Measurements from ENCODE around the gene ARHGAP1.
"Not testable (repeated sequence)": the region's sequence is repeated elsewhere in the genome, so short reads cannot be mapped to it uniquely, and the experiment has no call there.

Gene ARHGAP1

GRCh38 chr11:46675288-46675851, 25.0 kb downstream of the ARHGAP1 start:
- DNase-seq (ENCODE audit: insufficient read length, low spot score), result no peak
- no peak for FAIRE-seq

- FAIRE-seq (no peak), DNase-seq (ENCODE audit: insufficient read length, low spot score) (no peak)
Measured at GRCh38 chr11:46674463-46675287, 25.7 kb downstream of the ARHGAP1 start.

DNA sequence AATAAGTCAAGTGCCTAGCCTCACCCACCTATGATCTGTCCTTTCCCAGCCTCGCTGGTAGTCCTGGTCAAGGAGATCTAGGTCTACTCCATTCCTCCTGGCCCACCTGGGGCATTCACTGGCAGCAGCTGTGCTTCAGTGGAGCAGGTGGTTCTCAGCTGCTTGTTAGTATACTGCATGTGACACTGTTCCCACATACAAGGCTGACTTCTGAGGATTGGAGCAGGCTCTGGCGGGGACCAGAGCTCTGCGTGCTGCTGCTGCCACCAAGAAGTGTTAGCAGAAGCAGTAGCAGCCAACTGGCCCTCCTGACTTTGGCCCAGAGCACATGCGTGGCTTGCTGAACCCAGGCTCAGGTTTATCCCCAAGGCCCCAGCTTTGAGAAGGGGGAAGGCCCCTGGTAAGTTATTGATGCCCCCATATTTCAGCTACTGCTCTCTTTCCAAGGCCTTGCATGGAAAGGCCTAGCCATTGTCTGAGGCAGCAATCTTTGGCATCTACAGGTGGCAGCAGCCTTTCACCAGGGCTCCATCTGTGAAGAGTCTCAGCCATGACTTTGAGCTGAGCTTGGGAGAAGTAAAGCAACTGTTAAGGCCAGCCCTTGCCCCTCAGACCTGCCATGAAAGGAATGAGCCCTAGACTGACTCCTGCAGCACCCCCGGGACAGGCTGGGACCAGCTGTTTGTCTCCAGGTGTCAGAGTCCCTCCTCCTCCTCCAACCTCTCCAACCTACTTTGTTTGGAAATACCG, 26.5 kb downstream of the ARHGAP1 start:
- FAIRE-seq (no peak), DNase-seq (ENCODE audit: insufficient read length, low spot score) (no peak)

- FAIRE-seq, result no peak
- DNase-seq (ENCODE audit: insufficient read length, low spot score), result no peak
Measured at GRCh38 chr11:46672381-46672839, 28.0 kb downstream of the ARHGAP1 start.

DNA sequence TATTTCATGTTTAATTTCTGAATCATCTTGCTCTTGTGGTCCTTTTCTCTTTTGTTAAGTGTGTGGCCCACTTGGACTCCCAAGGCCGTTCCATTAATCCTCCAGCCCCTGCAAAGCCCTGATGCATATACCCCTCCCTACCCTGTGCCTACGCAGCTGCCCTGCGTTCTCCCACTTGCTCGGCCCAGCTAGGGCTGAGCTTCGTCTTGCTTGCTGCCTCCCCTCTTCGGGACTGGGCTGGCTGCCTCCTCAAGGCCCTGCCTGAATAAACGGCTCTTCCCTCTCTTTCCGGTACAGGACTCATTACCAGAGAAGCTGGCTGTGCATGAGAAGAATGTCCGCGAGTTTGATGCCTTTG, 28.5 kb downstream of the ARHGAP1 start:
- DNase-seq (ENCODE audit: insufficient read length, low spot score) (no peak), FAIRE-seq (no peak)

DNA sequence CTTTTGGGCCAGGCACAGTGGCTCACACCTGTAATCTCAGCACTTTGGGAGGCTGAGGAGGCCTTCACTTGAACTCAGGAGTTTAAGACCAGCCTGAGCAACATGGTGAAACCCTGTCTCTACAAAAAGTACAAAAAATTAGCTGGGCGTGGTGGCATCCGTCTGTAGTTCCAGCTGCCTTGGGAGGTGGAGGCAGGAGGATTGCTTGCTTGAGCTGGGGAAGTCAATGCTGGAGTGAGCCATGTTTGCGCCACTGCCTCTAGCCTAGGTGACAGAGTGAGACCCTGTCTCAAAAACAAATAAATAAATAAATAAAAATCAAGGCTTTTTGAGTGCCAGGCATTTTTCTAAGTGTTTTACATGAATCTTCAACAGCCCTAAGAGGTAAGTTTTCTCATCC, 29.9 kb downstream of the ARHGAP1 start:
- not testable (repeated sequence) for FAIRE-seq

DNA sequence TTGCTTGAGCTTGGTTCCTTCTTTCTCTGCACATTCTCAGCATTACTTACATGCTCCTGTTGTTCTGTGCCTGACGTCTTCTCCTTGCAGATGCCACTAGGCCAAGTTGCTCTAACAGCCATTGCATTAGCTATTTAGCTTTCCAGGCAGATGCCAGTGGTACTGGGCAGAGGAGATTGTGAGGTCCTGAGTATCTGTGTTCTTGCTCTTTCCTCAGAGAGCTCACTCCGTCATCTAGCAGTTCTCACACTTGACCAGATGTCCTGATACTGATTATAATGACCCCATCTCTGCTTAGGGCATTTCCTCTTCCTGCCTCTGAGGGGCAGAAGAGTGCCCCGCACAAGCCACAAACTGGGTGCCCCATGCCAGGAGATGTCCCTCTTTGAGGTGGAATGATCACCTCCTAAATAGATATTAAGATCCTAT, 30.7 kb downstream of the ARHGAP1 start:
- no peak for FAIRE-seq
- DNase-seq (ENCODE audit: insufficient read length, low spot score), result no peak

More for the DNA sequence above, 29.9 kb downstream of the ARHGAP1 start:
- DNase-seq (ENCODE audit: insufficient read length, low spot score), result not testable (repeated sequence)

GRCh38 chr11:46668480-46669085, 31.8 kb downstream of the ARHGAP1 start:
- FAIRE-seq, result no peak
- DNase-seq (ENCODE audit: insufficient read length, low spot score), result no peak

DNA sequence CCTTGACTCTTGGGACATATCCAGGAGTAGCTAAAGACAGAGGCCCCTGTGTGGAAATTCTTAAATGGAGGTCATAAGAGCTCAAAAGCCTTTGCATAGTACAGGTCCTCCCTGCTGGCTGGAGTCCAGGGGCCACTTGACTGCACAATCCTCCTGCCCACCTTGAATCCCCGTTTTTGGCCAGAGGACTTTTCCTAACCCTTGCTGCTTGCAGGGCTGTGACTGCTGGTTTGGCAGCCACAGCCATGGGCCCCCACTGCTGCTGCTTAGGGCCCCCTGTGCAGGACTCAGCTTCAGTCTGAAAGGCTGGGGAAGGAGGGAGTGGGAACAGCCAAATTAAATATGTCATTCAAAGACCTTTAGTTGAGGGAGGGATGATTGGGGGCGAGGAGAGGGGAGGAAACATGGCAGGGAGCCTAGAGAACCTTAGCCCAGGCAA, 33.4 kb downstream of the ARHGAP1 start:
- FAIRE-seq (no peak), DNase-seq (ENCODE audit: insufficient read length, low spot score) (no peak)

DNA sequence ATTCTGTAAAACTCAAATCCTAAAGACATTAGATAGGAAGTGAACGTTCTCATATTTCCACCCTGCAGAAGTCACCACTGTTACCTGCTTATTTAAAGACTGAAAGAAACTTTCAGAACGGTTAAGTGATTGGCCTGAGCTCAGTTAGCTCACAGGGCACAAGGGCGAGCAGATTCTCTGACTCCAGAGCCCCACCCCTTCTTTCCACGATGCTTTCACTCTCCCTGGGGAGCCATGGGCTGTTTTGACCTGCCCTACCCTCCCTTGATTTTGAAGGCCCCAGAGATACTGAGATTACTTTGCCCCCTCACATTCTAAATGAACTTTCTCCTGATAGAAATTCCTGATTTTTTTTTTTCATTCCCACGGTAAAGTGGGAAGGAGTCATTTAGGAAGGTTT, 33.9 kb downstream of the ARHGAP1 start:
- DNase-seq (ENCODE audit: insufficient read length, low spot score), result no peak
- FAIRE-seq, result no peak

DNA sequence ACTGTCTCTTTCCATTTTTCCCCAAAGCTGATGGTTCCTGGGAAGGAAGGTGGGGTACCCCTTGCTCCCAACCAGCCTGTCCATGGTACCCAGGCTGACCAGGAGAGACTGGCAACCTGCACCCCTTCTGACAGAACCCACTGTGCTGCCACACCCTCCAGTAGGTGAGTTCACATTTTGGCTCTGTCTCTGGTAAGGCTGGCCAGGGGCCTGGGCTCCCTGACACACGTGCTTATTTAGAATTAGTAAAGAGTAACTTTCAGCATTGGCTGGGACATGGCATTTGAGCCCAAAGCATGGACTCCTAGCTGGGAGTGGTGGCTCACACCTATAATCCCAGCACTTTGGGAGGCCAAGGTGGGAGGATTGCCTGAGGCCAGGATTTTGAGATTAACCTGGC, 35.1 kb downstream of the ARHGAP1 start:
- FAIRE-seq (no peak), DNase-seq (ENCODE audit: insufficient read length, low spot score) (no peak)

DNA sequence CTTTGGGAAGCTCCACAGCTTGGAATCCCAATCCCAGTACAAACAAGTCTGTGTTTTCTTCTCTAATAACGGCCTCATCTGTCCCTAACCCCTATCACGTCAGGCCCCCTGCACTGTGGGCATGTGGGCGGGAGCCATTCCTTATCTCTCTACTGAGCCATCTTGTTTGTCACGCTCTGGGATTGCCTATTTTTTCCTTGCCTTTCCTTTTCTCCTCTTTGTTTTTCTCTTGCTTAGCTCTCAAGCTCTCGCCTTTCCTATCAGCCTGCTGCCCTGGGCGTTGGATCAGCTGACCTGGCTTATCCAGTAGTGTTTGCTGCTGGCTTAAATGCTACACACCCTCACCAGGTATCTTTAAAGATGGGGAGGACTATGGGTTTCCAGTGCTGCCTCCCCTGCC, 35.8 kb downstream of the ARHGAP1 start:
- no peak for FAIRE-seq

DNA sequence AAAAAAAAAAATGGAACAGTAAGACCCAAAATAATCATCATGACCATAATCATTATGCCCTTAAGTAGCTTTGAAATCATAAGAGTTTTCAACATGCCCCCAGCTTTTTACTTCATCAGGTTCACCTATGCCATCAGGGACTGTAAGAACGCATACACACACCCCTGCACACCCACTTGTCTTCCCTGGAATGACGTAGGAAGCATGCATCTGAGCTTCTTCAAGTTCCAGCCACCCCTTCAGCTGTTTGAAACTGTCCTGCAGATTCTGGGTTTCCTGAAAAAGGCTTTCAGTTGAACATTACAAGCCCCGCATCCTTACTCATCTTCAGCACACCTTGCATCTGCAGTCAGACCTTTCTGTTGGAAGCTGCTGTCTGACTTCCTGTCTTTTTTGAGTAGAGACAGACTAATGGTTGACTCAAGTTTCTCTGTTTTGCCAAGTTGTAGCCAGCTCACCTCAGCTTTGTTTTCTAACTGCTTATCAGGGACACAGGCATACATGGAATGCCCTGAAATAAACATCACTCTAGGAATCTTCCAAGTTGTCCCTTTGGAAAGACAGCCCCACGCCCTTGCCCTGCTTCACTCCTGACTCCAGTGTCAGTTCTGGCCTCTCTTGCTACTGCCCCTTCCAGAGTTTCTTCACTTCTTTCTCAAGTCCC, 37.0 kb downstream of the ARHGAP1 start:
- DNase-seq (ENCODE audit: insufficient read length, low spot score), result no peak
- no peak for FAIRE-seq

More for the DNA sequence above, 35.8 kb downstream of the ARHGAP1 start:
- no peak for DNase-seq (ENCODE audit: insufficient read length, low spot score)

DNA sequence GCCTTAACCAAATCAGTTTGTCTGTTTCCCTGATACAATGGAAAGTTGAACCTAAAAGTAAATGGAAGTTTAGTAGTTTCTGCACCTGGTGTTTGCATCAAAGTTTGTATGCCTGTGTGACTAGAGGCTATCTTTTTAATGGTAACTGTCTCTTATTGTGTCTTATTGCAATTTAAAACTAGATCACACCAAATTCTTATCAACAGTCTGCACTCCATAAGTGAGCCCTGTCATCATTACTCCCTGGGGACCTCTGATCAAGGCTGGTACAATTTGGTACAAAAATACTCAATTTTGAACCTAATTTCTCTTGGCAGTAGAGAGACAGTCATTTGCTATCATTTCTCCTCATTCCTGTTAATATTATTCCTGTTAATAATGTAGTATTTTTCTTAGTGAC, 38.1 kb downstream of the ARHGAP1 start:
- FAIRE-seq, result no peak
- no peak for DNase-seq (ENCODE audit: insufficient read length, low spot score)

DNA sequence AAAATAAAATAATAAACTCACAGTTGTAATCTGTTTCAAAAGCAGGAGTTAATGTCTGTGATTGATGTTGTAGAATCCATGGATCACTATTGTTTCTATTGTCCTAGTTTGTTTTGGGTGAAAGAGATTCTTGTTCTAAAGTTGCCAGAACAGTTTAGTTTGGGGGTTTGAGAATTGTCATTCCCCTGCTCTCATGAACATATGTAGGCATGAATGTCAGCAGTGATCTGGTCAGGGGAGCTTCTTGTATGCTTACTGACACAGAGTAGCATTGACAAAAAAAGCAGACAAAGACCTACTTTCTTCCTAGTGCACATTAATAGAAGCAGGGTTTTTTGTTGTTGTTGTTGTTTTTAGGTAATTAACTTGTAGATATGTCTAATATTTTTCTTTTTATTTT, 38.6 kb downstream of the ARHGAP1 start:
- DNase-seq (ENCODE audit: insufficient read length, low spot score) (no peak), FAIRE-seq (no peak)

- DNase-seq (ENCODE audit: insufficient read length, low spot score) (no peak), FAIRE-seq (no peak)
Measured at GRCh38 chr11:46659908-46660307, 40.5 kb downstream of the ARHGAP1 start.

GRCh38 chr11:46658259-46658658, 42.2 kb downstream of the ARHGAP1 start:
- FAIRE-seq, result no peak
- no peak for DNase-seq (ENCODE audit: insufficient read length, low spot score)

DNA sequence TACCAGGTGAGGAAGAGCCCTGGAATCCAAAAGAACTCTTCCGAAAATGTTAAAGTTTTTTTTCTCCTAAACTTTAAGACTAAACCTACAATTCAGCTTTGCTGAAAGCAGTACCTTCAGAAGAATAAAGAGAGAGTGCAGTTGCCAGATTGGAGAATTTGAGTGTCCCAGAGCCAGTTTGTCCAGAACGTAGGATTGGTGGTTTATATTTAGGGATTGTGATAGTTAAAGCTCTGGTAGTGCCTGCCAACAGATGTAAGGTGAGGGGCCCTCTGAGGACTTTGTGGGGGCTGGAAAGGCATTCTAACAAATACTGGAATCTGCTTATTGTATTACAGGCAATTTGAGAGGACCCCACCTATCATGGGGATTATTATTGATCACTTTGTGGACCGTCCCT, 43.2 kb downstream of the ARHGAP1 start:
- DNase-seq (ENCODE audit: insufficient read length, low spot score), result no peak
- no peak for FAIRE-seq

- FAIRE-seq, result no peak
Measured at GRCh38 chr11:46655631-46656030, 44.8 kb downstream of the ARHGAP1 start.

GRCh38 chr11:46649180-46649738, 51.2 kb downstream of the ARHGAP1 start:
- DNase-seq (ENCODE audit: insufficient read length, low spot score) (no peak), FAIRE-seq (no peak)

More at GRCh38 chr11:46655631-46656030, 44.8 kb downstream of the ARHGAP1 start:
- DNase-seq (ENCODE audit: insufficient read length, low spot score), result no peak

Measured in GM19239 (cell line).